MCF 10A (cell line): Measurements from ENCODE around the gene QPCTL. TPM values are rescaled to one million over a fixed set of nuclear protein-coding genes. Genes with fewer than 3 reads are reported as not detected.

Experiments used
- BruUV-seq: library from RNA; stranded (reverse); fragments of 400-500 nt; replicated peaks from 2 replicates; lab custom pipeline; 2021; lab: Mats Ljungman, UMichigan
- CTCF ChIA-PET: fragments of 300-600 bp; sonication (Branson Sonifier 250); formaldehyde crosslinking; extraction: SDS; loops from one replicate; lab custom pipeline; 2021; ENCODE audit warnings: antibody characterized with exemption, inconsistent platforms; lab: Yijun Ruan, JAX
- POLR2A ChIA-PET: fragments of 300-600, 350-650 bp; sonication (Branson Sonifier 250); formaldehyde crosslinking; extraction: SDS; loops from one replicate; lab custom pipeline; 2020; ENCODE audit warnings: antibody characterized with exemption, inconsistent platforms; lab: Yijun Ruan, JAX
- DNase-seq: peaks from one replicate; pipeline ENCODE4 v3.0.0-alpha.2; 2018; ENCODE audit not compliant: unreplicated experiment
- H3K27ac Mint-ChIP-seq: one replicate; pipeline ENCODE4 v1.8.0; 2022; ENCODE audit warnings: mild to moderate bottlenecking, low read depth, mixed read lengths; ENCODE audit not compliant: unreplicated experiment
- H3K27me3 Mint-ChIP-seq: one replicate; pipeline ENCODE4 v1.8.0; 2022; ENCODE audit warnings: mixed read lengths; ENCODE audit not compliant: insufficient read depth, unreplicated experiment
- H3K36me3 Mint-ChIP-seq: one replicate; pipeline ENCODE4 v1.8.0; 2022; ENCODE audit warnings: mild to moderate bottlenecking, moderate library complexity, mixed read lengths; ENCODE audit not compliant: insufficient read depth, unreplicated experiment
- H3K4me1 Mint-ChIP-seq: one replicate; pipeline ENCODE4 v1.8.0; 2022; ENCODE audit warnings: mixed read lengths; ENCODE audit not compliant: insufficient read depth, unreplicated experiment
- H3K4me3 Mint-ChIP-seq: one replicate; pipeline ENCODE4 v1.8.0; 2022; ENCODE audit warnings: mild to moderate bottlenecking, moderate library complexity, mixed read lengths; ENCODE audit not compliant: unreplicated experiment
- H3K9me3 Mint-ChIP-seq: one replicate; pipeline ENCODE4 v1.8.0; 2022; ENCODE audit warnings: mixed read lengths; ENCODE audit not compliant: unreplicated experiment
- intact Hi-C: fragments of 100-400 bp; cut with micrococcal nuclease; formaldehyde crosslinking; loops from 2 replicates; pipeline ENCODE4 v1.14.1; 2022
- total RNA-seq: library from RNA; stranded (reverse); gene quantifications from 2 replicates; pipeline ENCODE4 v1.2.3, GENCODE V29; 2022
- TF ChIP-seq, protein P1 (sequence below): fragments of 200-600 bp; IDR thresholded peaks from one replicate; pipeline ENCODE4 v1.8.0; 2022; ENCODE audit warnings: antibody characterized with exemption, mild to moderate bottlenecking; ENCODE audit not compliant: unreplicated experiment

QPCTL gene
- total RNA-seq, 1 experiment from 2014 or later = 14.9 TPM

- intact Hi-C loops = no loop called here
- Mint-ChIP-seq H3K36me3 (no peaks in the 10 kb centered on the region), H3K27me3 (no peaks in the 10 kb centered on the region), H3K4me3 (no peak overlapping the region), H3K9me3 (no peaks in the 10 kb centered on the region), H3K4me1 (peaks cover 11% of the 10 kb centered on the region), H3K27ac (no peak overlapping the region)
- no TSS peak for BruUV-seq
- ChIA-PET CTCF (interaction anchor here (0.6 to 1.2 kb wide), 4 partner anchors 11 to 192 kb away, joined by 3 read pairs; no protein-coding TSS in a partner anchor), POLR2A (interaction anchor here (0.6 to 1.3 kb wide), 2 partner anchors 15 to 294 kb away, joined by 3 to 4 read pairs; partner anchors contain the start of genes QPCTL and SNRPD2)
- DNase-seq = peak; percentile 60
- TF ChIP-seq, protein P1, sequence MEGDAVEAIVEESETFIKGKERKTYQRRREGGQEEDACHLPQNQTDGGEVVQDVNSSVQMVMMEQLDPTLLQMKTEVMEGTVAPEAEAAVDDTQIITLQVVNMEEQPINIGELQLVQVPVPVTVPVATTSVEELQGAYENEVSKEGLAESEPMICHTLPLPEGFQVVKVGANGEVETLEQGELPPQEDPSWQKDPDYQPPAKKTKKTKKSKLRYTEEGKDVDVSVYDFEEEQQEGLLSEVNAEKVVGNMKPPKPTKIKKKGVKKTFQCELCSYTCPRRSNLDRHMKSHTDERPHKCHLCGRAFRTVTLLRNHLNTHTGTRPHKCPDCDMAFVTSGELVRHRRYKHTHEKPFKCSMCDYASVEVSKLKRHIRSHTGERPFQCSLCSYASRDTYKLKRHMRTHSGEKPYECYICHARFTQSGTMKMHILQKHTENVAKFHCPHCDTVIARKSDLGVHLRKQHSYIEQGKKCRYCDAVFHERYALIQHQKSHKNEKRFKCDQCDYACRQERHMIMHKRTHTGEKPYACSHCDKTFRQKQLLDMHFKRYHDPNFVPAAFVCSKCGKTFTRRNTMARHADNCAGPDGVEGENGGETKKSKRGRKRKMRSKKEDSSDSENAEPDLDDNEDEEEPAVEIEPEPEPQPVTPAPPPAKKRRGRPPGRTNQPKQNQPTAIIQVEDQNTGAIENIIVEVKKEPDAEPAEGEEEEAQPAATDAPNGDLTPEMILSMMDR = no peak
Measured at GRCh38 chr19:45677351-45678230, 14.9 kb upstream of the QPCTL start.

DNA sequence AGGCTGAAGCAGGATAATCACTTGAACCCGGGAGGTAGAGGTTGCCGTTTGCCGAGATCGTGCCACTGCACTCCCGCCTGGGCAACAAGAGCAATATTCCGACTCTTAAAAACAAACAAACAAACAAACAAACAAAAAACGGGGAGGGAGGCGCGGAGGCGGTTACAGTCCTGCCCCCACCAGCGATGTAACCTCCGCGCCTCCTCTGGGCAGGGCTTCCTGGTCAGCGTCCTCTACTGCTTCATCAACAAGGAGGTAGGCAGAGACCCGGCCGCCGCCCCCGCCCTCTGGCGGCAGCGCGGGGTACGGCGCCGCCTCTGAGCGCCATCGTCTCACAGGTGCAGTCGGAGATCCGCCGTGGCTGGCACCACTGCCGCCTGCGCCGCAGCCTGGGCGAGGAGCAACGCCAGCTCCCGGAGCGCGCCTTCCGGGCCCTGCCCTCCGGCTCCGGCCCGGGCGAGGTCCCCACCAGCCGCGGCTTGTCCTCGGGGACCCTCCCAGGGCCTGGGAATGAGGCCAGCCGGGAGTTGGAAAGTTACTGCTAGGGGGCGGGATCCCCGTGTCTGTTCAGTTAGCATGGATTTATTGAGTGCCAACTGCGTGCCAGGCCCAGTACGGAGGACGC is 11.0 kb upstream of the QPCTL start:
- H3K4me3 Mint-ChIP-seq = peak overlapping the region; percentile 72
- peaks cover 17% of the 10 kb centered on the region for H3K36me3 Mint-ChIP-seq
- no TSS peak for BruUV-seq
- H3K9me3 Mint-ChIP-seq = no peaks in the 10 kb centered on the region
- DNase-seq = peak; percentile 89
- TF ChIP-seq, protein P1 = peak; percentile 92
- POLR2A ChIA-PET = interaction anchor here (0.6 to 4.7 kb wide), 7 partner anchors 10 to 214 kb away, joined by 3 to 43 read pairs (median 4); partner anchors contain the start of genes QPCTL and SNRPD2
- CTCF ChIA-PET = interaction anchor here (0.6 to 1.9 kb wide), 16 partner anchors 9 to 570 kb away, joined by 3 to 10 read pairs (median 4); partner anchors contain the start of gene SNRPD2
- intact Hi-C loops = loop anchor here (5.0 to 10.0 kb wide), 2 partner anchors 39 to 77 kb away; partner anchors contain the start of gene GPR4
- peak overlapping the region; percentile 61 for H3K27ac Mint-ChIP-seq
- H3K4me1 Mint-ChIP-seq = peaks cover 11% of the 10 kb centered on the region
- H3K27me3 Mint-ChIP-seq = no peaks in the 10 kb centered on the region

DNA sequence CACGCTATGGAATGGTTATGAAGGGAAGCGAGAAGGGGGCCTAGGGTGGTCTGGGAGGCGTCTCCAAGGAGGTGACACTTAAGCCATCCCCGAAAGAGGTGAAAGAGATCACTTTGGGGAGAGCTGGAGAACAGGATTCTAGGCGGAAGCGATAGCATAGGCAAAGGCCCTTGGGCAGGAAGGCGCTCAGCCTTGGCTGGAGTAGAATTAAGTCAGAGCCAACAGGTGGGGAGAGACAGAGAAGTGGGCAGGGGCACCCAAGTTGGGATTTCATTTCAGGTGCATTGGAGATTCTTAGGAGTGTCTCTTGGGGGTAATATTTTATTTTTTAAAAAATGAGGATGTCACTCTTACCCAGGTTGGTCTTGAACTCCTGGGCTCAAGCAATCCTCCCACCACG is 10.3 kb upstream of the QPCTL start:
- no peaks in the 10 kb centered on the region for H3K27me3 Mint-ChIP-seq
- ChIA-PET CTCF (interaction anchor here (0.7 to 1.7 kb wide), 5 partner anchors 9 to 250 kb away, joined by 3 to 10 read pairs (median 4); partner anchors contain the start of gene SNRPD2), POLR2A (interaction anchor here (0.6 to 4.7 kb wide), 5 partner anchors 9 to 215 kb away, joined by 3 to 43 read pairs (median 4); partner anchors contain the start of genes QPCTL and SNRPD2)
- peak overlapping the region; percentile 72 for H3K4me3 Mint-ChIP-seq
- DNase-seq = no peak
- peaks cover 23% of the 10 kb centered on the region for H3K36me3 Mint-ChIP-seq
- H3K9me3 Mint-ChIP-seq = no peaks in the 10 kb centered on the region
- no TSS peak for BruUV-seq
- peak overlapping the region; percentile 61 for H3K27ac Mint-ChIP-seq
- H3K4me1 Mint-ChIP-seq = peaks cover 11% of the 10 kb centered on the region
- TF ChIP-seq, protein P1 = no peak
- intact Hi-C loops = loop anchor here (5.0 to 10.0 kb wide), 2 partner anchors 40 to 77 kb away; partner anchors contain the start of gene GPR4
